ENCODE data around the gene TGM5.
"Not testable (repeated sequence)": the region's sequence is repeated elsewhere in the genome, so short reads cannot be mapped to it uniquely, and the experiment has no call there.

The TGM5 gene

DNA sequence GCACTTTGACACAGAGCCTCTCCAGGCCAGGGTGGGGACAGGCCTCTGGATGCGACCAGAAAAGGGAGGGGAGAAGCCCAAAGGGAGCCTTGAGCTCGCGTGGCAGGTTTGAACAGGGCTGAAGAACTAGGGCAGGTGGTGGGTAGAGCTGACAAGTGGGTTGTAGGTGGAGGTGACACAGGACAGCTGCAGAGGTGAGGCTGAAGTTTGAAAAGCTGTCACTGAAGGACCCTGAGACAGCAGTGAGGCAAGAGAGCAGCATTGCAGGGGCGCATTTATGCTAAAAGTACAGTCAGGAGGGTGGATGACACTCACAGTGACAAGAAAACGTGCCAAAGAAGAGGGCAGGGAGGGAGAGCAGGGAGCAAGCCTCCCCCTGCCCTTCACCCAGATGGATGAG is 24.1 kb downstream of the TGM5 start:
- DNase-seq = no peak

DNA sequence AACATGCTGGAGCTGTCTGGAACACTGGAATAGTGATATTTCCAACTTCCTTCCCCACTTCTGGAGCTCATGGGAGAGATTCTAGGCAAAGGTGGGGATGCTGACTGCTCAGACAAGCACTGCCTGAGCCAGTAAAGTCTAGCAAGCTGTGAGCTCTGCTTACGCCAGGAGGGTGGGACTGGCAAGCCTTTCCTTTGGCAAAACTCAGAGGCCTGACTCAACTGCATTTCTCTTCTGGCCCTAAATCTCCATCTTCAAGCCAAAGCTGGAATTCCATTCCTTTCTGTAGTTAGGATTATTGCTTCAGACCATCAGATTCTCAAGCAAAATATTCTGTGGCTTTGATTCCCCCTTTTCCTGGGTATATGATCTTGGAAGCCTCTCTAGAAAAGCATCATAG is 25.6 kb downstream of the TGM5 start:
- DNase-seq = no peak

DNA sequence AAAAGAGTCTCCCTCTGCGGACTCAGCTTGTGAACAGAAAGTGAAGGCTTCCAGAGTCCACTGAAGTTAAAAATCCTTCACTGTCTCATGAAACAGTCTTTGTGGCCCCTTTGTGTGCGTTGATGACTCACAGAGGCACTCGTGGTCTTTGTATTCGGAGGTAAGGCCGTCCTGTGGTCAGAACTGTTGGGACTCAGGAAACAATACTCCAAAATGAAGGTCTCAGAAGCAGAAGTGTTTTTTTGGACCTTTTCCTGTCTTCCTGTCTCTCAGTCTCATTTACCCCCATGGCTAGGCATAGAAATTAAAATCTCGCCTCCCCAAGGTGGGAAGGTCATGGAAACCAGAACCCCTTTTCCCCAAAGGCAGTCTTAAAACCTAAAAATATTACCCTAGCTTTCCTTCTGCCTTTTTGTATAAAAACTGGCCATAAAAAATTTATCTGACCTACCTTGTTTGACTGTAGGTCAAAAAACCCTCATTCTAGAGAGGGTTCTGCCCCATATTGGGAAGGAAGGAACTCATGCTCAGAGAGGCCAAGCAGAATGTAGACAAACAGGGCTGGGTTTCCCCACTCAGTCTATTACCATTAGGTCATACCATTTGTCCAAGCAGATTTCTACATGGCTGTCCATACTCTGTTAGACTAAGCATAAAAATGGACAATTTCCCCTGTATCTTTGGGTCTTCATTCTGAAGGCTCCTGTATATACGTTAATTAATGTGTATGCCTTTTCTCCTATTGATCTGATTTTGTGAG is 26.8 kb downstream of the TGM5 start:
- DNase-seq = no peak

DNA sequence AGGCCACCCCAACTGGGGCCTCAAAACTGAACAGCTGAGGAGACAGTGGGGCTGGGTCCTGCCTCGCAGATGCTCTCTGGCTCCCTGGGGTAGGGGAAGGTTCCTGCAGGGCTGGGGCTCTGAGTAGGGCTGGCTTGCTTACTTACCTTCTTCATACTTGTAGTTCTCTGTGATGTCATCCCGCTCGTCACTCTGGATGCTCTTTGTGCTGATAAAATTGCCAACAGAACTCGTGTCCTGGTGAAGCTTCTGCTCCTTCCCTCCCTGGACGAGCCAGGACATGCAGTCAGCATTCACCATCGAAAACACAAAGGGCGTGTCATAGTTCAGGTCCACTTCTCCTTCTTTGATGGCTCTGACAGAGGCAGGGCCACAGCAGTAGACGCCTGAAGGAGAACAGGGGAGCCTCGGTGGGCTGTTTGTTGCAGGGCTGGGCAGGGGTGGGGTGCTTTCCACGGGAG is 28.0 kb downstream of the TGM5 start:
- no peak for DNase-seq

DNA sequence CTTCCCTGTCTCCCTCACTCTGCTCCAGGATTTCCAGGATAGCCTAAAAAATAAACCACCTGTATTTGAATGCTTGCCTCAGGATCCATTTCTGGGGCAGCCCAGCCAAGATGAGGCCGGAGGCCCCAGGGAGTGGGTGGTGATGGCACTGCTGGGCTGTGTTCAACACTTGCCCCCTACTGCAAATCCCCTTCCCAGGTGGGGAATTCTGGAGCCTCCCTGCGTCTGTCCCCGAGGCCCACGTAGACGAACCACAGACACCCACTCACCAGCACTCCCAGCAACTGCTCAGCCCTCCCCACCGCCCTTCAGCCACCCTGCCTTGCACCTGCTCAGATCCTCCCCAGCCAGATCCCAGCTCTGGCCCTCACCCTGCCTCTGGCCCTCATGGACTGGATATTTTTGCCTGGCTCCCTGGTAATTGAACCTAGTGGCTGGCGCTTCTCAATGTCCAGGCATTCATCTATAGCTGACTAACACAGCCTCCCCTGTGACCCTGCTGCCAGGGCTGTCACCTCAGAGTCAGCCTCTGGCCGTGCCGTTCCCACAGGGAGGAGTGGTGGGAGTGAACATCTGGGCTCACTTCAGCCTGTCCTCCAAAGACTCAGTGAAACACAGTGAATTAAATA is 28.8 kb downstream of the TGM5 start:
- no peak for DNase-seq

DNA sequence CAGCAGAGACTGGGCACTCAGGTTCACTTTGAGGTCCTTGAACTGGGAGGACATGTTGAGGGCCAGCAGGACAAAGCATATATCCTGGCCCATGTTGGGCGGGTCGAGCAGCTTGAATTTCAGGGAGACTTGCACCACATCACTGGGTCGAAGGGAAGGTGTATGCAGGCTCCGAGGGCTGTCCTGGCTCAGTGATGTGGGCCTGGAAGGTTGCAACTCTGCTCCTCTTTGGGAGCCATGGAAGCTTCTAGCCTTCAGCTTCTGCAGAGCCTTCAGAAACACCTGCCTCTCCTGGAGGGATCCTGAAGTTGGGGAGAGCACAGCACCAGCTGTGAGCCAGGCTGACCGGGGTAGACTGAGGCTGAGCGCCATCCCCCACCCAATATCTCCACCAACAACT is 31.2 kb downstream of the TGM5 start:
- no peak for DNase-seq

DNA sequence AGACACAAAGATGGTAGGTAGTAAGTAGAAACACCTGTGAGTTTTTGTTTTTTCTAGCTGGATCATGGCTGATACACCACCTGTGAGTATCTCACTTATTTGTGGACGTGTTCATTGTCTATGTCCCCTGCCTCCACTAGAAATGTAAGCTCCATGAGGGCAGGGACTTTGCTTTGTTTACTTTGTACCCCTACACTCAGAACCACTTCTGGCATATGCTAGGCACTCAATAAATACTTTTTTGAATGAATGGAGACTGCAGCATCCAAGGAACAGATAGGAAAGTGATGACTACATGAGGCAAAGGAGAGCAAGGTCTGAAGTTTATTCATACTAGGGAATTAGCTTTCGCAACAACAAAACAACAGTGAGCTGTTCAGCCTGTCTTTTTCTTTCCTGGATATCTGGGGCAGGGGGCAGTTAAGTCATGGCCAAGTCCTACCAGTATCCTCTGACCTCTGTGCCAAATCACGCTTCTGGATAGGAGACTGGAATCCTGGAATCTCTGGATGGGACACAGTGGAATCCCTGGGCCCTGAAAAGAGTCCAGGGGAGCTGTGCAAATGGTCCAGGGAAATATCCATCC is 34.3 kb downstream of the TGM5 start:
- DNase-seq = no peak

DNA sequence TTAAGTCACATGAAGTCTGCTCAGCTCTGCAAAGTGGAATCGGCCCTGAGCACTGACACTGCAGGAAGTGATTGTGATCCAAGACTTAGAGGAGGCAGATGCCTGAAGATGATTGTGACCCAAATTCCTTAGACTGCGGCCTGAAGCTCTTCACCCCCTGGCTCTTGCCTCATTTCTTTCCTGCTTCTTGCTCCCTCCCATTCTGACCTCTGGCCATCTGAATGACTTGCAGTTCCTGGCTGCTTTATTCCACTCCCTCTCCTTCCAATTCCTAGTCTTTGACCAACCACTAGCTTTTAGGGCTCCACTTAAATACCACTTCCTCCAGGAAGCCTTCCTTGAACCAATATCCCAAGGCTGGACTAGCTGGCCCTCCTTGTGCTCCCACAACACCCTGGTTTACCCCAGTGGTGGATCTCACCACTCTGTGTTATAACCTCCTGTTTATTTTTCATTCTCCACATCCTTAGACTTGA is 36.0 kb downstream of the TGM5 start:
- DNase-seq = no peak

DNA sequence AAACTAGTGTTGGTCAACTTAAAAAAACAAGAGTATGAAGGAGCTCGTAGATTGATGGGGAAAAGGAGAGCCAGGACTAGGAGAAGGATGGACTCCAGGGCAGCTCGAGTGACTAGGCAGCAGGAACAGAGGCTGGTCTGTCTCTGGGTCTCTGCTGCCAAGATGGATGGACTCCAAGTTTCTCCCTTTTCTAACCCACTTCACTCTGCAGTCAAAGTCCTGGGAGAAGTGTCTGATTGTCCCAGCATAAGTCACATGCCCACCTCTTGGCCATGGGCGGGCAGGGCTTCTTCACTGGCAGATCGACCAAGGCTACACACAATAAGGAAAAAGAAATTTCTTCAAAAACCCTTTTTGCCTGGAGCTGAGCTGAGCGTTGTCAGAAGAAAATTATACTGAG is 36.8 kb downstream of the TGM5 start:
- DNase-seq = no peak

DNA sequence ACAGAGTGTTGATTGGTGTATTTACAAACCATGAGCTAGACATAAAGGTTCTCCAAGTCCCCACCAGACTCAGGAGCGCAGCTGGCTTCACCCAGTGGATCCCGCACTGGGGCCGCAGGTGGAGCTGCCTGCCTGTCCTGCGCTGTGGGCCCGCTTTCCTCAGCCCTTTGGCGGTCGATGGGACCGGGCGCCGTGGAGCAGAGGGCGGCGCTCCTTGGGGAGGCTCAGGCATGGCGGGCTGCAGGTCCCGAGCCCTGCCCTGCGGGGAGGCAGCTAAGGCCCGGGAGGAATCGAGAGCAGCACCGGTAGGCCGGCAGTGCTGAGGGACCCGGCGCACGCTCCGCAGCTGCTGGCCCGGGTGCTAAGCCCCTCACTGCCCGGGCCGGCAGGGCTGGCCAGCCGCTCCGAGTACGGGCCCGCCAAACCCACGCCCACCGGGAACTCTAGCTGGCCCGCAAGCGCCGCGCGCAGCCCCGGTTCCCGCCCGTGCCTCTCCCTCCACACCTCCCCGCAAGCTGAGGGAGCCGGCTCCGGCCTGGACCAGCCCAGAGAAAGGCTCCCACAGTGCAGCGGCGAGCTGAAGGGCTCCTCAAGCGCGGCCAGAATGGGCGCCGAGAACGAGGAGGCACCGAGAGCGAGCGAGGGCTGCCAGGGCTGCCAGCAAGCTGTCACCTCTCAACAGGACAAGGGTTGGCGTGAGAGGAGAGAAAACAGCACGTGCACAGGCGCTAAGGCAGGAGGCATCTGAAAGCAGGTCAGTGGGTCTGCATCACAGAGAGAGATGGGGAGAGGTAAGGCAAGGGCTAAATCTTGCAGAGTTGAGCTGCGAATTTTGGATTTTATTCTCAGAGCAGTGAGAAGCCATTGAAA is 40.1 kb downstream of the TGM5 start:
- no peak for DNase-seq

DNA sequence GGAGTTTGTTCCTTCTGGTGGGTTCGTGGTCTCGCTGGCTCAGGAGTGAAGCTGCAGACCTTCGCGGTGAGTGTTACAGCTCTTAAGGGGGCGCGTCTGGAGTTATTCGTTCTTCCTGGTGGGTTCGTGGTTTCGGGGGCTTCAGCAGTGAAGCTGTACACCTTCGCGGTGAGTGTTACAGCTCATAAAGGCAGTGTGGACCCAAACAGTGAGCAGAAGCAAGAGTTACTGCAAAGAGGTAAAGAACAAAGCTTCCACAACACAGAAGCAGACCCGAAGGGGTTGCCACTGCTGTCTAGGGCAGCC is 40.8 kb downstream of the TGM5 start:
- not testable (repeated sequence) for DNase-seq

DNA sequence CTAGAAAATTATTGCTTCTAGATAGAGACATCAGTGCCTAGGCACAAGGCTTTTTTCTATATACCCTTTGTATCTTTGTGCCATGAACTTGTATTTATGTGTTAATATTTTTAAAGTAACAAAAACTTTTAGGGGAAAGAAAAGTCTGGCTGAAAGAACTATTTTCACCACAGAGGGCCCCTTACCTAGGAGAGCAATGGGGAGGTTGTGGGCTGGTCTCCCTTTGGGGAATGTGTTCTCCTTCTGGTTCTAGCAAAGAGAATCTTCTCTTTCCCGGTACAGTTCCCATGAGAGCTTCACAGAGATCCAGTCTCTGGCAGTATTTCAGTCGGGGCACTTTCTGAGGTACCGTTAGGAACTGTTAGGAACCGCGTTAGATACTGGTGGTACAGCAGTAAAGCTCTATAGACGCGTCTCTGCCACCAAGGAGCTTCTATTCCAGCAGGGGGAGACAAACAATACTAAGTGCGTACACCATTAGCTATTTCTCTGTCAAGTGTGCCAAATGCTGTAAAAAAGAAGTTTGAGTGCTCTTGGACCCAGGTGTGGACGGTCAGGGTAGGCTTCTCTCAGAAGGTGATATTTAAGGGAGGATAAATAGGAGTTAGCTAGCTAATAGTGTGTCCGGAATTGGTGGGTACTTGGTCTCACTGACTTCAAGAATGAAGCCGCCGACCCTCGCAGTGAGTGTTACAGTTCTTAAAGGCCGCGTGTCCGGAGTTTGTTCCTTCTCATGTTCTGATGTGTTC is 41.4 kb downstream of the TGM5 start:
- peak; percentile 21 to 76 for DNase-seq

DNA sequence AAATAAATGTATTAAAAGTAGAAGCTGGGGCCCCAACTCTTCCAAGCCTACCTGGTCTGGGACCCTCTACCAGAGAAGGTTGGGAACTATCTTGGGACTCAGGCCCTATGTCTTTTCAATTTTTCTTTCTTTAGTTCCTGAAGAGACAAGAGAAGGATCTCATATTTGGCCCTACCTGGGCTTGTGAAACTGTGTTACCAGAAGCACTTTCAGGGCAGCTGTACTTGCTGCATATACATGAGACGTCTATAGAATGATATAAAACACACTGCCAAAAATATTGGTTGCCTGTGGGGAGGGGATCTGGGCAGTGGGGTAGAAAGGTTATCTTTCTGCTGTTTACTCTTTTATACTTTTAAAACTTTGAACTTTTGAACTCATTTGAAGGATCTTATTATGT is 45.3 kb downstream of the TGM5 start:
- no peak for DNase-seq

DNA sequence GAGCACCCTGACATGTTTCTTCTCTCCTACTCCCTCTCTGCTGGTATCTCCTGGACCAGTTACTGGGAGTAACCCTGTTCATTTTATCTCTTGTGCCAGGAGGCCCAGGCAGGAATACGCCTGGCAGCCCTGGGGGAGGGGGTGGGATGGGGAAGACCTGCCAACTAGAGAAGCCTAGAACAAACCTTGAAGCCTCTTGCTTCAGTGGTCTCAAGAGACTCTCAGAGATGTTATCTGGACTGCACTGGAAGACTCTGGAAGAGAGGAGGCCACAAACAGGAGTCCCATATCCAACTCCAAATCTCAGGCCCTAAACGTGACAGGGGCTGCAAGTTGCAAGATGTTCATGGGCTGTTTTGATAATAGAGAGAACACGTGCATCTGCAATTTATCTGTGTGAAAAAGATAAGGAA is 45.7 kb downstream of the TGM5 start, which contains the start of gene EPB42:
EPB42 (minus strand) TSS at position 28 of the 413 bp plus-strand sequence. CDS start 193 bp downstream, outside the sequence.
- DNase-seq = no peak

DNA sequence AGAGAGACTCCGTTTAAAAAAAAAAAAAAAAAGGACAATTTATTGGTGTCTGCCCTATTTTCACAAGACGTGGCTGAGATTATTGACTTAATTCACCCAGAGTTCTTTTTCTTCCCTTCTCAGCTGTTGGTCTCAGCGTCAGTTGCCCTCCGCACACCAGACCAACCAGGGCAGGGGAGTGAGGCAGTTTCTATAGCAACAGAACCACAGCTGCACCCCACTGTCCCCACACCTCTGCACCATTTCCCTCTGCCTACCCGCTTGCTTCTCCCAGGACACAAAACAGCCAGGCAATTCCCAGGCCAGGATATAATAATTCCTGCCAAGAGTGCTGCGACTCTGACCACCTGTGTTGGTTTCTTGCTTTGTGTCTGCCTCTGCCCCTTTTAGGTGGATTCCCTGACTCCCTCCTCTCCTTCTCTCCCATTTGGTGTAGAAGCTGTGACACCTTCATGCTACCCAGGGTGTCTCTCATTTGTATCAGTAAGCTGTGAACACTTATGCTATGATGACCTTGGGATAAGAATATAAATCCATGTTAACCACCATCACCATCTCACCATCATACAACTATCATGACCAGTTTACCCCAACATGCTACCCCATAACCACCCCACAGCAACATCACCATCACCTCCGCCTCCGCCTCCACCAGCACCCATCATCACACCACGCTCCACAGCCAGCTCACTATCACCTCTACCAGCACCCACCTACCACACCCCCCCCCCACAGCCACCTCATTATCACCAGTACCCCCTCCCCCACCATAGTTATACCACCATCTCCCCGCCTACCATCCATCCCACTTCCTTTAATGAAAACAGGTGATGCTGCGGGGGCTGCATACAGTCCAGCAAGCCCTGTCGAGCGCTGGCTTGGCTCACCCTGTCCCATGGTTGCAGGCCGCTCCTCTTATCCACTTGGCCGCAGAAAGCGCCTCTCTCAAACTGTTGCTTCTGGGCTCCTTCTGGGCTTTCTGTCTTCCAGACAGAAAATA is 46.5 kb downstream of the TGM5 start:
- DNase-seq = no peak

DNA sequence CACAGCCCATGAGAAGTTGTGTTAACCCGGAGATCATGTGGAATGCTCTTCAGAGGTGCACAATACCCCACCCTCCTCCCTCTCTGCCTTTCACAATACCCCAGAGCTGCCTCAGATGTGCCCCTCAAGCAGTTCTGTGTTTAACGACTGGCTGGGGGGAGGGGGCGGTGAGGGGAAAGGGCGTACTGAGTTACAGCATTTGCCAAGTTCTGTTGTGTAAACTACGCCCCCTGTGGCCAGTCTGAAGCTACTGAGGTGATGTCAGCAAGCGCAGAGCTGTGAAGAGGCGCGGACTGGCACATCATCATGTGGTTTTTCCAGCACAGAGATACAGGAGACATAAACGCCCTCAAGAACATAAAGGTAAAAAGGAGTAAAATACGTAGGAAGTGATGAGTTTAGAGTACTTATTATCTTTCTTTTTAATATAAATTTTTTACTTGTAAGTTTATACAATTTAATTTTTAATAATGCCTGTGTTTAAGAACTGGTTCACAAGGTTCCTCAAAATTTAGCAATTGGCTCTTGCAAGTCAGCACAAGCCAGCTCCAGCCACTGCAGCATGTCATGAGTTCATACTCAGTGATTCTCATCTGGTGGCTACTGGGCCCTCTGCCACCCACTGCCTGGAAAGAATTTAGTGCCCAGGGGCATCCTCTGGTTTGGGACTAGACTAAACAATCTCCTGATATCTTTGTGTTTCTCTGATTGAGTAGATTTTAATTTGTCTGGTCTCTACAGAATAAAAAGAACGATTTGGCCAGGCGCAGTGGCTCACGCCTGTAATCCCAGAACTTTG is 47.6 kb downstream of the TGM5 start:
- peak in 1 of 2 experiments; percentile 15 for DNase-seq

DNA sequence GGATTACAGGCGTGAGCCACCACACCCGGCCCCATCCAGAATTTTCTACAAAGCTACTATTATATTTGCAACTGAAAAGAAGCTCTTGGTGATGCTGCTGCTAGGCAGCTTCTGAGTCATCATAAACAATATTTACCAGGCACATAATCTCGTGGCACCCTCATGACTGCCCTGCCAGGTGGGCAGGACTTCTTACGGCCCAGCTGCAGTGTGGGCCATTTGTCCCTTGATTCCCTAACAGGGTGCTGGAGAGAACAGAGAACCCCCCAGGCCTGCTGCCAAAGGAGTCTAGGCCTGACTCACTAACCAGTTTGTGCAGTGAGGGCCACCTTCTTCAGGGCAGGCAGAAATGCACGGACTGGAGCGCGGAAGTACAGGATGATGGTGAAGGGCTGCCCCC is 50.8 kb downstream of the TGM5 start:
- no peak for DNase-seq

DNA sequence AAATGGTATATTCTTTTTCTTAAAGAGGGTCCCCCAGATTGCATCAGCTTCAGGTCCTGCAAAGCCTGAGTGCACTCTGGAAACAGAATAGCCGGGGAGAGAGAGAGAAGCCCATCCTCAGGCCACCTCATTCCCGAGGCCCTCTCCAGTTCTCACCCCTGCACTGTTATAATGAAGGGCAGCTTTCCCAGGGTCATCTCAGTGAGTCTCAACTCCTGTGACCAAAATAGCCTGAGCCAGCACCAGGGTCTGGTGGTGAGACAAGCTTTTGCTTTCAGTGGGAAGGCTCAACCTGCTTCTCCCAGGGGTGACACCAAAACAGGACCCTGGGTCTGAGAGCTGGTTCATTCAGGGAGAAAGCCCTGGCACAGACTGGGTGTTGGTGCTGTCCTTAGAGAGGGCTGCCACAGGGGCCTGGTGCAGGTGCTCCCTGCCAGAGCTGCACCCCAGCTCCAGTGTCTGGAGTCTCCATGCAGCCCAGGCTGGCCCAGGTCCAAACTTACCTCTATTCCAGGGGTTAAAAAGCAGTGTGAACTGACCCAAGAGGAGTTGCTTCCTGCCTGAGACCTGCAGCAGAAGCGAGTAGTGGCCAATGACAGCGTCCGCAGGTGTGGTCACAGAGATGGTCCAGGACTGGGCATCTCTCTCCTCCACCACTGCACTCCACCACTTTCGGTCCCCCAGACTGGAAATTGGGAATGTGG is 52.0 kb downstream of the TGM5 start:
- no peak for DNase-seq

DNA sequence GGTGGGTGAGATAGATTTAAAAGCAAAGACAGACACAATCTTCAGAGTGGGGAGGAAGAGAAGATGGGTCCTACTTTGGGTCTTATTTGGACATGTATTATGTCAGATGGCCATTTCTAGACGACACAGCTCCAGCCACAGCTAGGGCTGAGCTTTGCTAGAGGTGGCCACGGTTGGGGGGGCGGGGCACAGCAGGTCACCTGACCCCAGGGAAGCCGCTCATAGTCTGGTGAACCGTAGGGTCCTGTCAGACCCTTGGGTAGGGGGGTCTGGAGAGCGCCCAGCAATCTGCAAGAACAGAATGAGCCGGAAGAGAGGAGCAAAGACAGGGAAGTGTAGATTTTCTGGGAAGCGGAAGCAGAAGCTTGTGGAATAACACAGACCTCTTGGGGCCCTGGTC is 52.6 kb downstream of the TGM5 start:
- no peak for DNase-seq

DNA sequence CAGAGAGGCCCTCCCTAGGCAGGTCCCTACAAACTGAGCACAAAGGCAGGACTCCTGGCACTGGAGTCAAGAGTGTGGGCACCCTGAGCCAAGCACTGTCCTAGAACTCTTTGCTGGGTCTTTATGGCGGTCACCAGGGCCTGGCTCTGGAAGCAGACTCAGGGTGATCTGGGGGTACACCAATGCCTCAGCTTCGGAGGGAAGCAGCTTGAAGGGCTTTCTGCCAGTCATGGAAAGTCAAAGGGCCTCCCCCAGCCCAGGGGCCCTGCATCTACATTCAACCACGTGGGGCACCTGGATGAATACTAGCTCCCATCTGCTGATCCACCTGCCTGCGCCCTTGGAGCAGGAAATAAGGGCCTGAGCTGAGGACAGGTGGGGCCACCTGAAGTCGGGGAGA is 53.3 kb downstream of the TGM5 start:
- DNase-seq = no peak

Data from NCI-H526 (cell line).